Central memory CD4-positive, alpha-beta T cell (primary cell): Measurements from ENCODE around the gene OSTC.

Experiments used
- DNase-seq: peaks from one replicate; pipeline ENCODE4 v3.0.0; 2022
- total RNA-seq, 3 experiments: gene quantifications; one replicate each; lab custom pipeline; 2026; lab: John Stamatoyannopoulos, UW

The OSTC gene
- 16.4 to 96.0 (median 52.2) reads per million in 3 experiments for total RNA-seq

DNA sequence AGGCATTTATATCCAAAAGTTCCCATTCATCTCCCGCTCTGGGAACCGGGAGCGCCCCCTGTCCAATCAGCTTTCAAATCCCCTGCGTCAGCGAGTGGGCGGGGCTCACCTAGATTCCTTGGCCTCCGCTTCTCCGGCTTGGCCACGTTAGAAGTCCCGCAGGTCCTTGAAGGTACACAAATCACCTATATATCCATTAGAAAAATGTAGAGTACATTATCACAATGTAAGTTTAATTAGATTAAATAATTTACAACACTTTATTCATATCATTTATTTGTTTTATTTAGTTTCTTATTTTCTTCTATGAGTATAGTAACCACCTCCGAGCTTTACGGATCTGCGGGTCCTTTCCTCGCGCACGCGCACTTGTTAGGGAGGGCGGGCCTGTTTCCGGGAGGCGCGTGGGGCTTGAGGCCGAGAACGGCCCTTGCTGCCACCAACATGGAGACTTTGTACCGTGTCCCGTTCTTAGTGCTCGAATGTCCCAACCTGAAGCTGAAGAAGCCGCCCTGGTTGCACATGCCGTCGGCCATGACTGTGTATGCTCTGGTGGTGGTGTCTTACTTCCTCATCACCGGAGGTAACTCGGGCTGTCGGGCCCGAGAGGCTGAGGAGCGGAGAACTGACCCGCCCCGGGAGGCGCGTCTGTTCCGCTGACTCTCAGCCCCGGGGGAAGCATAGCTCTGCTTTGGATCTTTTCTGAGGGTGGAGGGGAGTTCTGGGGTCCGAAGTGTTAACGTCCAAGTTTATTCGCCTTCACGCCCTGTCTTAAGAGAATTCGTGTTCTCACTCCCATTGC, at the start of gene OSTC:
OSTC (plus strand) TSS at position 388 of the 802 bp plus-strand sequence; CDS start at position 445, 57 bp downstream.
- DNase-seq: peak; percentile 90

DNA sequence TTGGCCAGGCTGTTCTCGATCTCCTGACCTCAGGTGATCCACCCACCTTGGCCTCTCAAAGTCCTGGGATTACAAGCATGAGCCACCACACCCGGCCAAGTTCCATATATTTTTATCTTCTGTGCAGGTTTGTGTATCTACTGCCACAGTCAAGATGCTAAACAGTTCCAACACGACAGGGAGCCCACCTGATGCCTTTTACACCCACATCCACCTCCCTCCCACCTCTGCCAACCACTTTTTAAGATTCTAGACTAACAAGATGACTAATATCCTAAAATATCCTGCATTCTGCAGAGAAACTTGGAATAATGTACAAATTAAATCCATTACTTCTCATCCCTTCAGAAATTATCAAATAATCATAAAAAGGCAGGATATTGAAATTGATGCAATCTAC, 49.3 kb upstream of the OSTC start:
- DNase-seq: no peak

DNA sequence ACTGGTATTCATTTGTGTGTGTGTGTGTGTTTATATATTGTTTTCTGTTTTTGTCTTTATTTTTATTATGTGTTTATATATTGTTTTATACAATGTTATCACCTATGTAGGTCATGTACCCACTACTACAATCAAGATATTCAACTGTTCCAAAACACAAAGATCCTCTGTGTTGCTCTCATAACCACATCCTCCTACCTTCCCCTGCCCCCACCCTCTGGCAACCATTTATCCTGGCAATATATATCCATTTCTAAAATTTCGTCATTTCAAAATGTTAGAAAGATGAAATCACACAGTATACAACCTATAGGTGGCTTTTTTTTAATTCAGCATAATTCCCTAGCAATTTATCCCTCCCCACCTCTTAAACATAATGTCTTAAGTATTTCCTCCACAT, 48.9 kb upstream of the OSTC start:
- DNase-seq: peak; percentile 31

DNA sequence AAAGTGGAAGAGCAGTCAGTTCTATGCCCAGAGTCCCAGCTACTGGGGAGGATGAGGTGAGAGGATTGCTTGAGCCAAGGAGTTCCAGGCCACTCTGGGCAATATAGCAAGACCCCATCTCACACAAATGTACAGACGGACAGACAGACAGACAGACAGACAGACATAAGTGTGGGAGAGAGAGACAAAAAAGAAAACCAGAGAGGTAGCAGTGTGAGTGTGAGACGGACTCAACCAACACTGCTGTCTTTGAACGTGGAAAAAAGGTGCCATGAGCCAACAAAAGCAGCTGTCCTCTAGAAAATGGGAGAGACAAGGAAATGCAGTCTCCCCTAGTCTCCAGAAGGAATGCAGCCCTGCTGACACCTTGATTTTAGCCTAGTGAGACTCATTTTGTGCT, 48.2 kb upstream of the OSTC start:
- no peak for DNase-seq

- DNase-seq: no peak
Observed at GRCh38 chr4:108607079-108607815, 43.2 kb upstream of the OSTC start.

GRCh38 chr4:108611365-108611764, 39.0 kb upstream of the OSTC start:
- no peak for DNase-seq

DNA sequence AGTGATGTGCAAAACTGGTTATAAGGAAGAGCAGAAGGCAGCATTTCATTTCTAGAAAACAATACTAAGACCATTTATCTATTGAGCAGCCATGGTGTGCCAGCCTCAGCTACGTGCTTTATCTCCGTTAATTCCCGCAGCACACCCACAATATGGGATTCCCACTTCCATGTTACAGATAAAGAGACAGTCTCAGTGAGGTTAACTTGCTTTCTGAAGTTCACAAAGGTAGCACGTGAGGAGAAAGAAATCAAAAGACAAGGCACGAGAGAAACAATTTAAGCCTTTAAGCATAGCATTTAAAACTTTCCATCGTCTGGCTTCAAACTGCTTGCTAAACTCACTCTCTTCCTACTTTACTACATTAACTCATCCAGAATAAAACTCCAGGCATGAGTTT, 38.0 kb upstream of the OSTC start:
- no peak for DNase-seq

GRCh38 chr4:108619372-108620100, 30.9 kb upstream of the OSTC start:
- DNase-seq: peak; percentile 30

- DNase-seq: peak; percentile 96
Observed at GRCh38 chr4:108620101-108620932, 30.1 kb upstream of the OSTC start, which contains the start of gene RPL34. Gene RPL34, plus strand, starts transcription at chr4:108620576. Its CDS starts 1,384 bp downstream, at chr4:108621960.

DNA sequence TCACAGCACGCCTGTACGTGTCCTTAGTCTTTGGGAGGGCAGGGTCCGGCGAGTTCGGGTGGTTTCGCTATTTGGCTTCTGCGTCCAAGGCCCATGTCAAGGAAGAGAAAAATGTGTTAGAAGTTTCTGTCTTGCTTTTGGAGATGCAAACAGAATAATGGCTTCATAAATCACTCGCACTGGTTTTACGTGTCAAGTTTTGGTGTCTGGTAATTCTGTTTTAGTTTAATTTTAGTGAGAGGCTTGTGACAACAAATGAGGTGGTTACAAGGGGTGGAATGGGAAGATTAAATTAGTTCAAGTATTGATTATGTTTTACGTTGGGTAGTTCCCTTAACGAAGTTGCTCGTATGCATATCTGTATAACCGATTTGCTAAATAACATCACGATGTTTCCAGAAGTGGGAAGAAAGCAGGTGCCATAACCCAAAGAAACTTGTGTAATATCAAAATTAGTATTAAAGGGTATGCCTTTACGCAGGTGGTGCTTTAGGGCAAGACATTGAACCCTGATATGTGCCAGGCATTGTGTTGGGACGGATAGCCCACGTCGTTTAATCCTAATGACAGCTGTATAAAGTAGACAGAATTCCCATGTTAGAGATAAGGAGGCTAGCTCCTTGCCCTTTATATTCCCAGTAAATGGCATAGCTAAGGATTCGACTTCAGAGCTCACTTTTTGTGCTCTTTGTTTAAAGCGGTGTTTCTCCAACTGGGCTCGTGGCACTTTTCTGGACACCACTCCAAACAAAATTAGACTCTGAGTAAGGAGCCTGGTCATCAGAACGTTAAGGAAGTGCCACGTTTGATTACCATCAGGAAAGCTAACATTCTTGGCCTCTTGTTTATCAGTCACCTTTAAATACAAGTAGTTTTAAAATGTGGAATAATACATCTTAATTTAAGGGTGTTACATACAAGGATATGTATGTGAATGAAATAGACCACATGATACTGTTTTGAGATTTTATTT, 29.2 kb upstream of the OSTC start:
- no peak for DNase-seq

DNA sequence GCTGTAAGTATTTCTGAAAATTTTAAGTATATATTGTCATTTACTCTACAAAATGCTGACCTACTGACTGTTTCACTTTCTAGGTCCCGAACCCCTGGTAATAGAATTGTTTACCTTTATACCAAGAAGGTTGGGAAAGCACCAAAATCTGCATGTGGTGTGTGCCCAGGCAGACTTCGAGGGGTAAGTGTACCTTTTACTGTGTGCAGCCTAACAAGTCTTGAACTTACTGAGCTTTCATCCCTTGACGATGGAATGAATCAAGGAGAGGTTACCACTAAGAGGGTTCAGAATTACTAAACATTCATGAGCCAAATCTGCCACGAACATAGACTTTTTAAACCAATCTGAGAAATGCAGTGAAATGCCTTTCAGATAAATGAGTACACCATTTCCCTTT, 28.4 kb upstream of the OSTC start:
- DNase-seq: no peak

DNA sequence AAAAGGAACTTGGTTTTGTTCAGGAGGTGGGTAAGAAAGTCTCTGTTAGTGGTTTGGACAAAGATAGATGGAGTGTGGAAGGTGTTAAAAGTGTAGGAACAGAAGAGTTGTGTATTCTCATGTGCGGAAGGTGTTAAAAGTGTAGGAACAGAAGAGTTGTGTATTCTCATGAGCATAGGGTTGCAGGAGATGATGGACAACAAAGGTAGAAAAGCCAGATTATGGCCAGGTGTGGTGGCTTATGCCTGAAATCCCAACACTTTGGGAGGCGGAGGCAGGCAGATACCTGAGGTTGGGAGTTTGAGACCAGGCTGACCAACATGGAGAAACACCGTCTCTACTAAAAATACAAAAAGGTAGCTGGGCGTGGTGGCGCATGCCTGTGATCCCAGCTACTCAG, 27.6 kb upstream of the OSTC start:
- no peak for DNase-seq

DNA sequence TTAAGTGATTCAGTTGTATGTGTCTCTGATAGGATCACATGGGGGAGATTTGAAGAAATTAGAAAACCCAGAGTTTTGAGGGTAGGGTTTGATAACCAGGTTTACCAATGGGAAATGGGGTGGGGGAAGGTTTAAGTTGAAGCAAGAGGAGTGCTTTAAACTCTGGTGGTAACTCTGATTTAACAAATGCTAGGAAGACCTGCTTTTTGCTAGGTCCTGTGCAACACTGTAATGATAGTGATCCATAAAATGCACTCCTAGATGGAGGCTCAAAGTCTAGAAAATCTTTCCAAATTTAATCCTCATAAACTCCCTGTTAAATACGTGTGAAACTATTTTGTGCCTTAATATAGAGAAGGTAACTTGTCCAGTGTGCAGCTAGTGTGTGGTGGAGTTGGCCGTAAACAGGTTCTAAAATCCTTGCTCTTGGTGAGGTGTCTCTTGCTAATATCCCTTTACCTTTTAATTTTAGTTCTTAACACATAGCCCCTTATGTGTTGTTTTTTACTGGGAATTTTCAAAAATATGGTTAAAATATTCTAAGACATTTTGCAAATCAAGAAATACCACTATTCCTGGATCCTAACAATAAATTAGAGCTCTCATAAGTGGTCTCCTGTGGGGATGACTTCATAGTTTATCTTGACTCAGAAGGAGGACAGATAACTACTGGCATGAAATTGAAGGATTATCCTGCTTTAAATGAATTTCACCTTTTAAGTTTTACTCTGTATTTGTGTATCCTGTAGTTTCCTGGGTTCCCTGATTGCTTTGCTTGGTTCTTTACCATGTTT, 25.9 kb upstream of the OSTC start:
- no peak for DNase-seq

- no peak for DNase-seq
Observed at GRCh38 chr4:108626056-108626455, 24.3 kb upstream of the OSTC start.

GRCh38 chr4:108628411-108628810, 22.0 kb upstream of the OSTC start:
- DNase-seq: no peak

DNA sequence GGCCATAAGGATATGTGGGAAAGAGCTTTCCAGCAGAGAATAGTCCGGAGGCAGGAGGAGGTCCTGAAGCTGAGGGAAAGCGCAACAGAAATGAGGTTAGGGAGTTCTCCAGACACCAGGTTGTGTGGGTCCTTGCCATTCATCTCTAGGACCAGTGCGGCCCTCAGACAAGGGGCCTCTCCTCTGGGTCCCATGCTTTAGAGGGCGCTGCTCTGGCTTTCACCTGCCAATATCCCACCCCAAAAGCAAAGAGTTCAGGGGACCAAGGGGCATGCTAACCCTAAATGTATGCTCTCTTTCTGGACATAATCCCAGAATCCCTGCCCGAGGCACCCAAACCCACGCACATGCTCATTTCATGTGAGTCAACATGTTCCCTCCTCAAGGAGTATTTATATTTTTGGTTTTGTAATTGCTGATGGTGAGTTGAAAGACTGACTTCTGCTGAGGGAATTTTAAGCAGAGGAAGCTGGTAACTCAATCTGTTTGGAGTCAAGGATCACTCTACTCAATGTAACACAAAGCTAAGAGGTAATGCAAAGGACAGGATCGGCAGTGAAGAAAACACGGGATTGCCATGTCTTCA, 15.2 kb upstream of the OSTC start:
- no peak for DNase-seq

DNA sequence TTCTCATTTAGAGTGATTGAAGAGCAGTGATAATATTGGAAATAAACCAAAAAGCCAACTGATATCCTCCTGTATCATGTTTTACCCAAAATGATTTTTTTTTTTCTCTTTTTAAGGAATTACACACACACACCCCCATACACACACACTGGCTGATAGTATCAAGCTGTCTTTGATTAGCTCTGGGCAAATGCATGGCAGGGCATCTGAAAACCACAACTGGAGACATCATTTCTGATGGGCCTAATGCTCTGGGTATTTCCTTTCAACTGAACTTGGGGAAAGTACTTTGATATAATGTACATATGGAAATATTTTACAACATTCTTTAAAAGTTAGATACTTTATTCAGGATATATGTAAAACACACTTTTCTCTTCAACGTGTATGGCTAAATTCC, 14.2 kb upstream of the OSTC start:
- DNase-seq: no peak

- no peak for DNase-seq
Observed at GRCh38 chr4:108637856-108638255, 12.5 kb upstream of the OSTC start.

GRCh38 chr4:108644237-108644636, 6.2 kb upstream of the OSTC start:
- no peak for DNase-seq

GRCh38 chr4:108646706-108647105, 3.7 kb upstream of the OSTC start:
- no peak for DNase-seq
